Posterior cingulate gyrus (tissue), 11 donors: ENCODE measurements around the gene COPG1.
"Not testable (repeated sequence)": the region's sequence is repeated elsewhere in the genome, so short reads cannot be mapped to it uniquely, and the experiment has no call there.

Source experiments
- DNase-seq, 10 donors: peaks; one replicate each; pipeline versions ENCODE4 v3.0.0 to v3.0.0-alpha.2; 2020 to 2021; ENCODE audit warnings: mixed read lengths in 3 of 10
- intact Hi-C: fragments of 100-400 bp; cut with DNase I; formaldehyde crosslinking; loops from one replicate; pipeline ENCODE4 v1.15.1; 2023

Gene COPG1

GRCh38 chr3:129249284-129250065 lies at the start of gene COPG1:
Gene COPG1, plus strand, starts transcription at chr3:129249606. Its CDS starts 104 bp downstream, at chr3:129249710.
- intact Hi-C loops: loop anchor here (1.0 to 5.0 kb wide), 2 partner anchors 67 to 88 kb away; partner anchors contain the start of genes CNBP and ISY1
- DNase-seq: peak; percentile 73 to 98 (median 83)

- DNase-seq: no peak
- intact Hi-C loops: no loop called here
Measured at GRCh38 chr3:129204473-129204872, 44.9 kb upstream of the COPG1 start.

- intact Hi-C loops: no loop called here
- no peak for DNase-seq
Measured at GRCh38 chr3:129205109-129205832, 44.1 kb upstream of the COPG1 start.

- intact Hi-C loops: no loop called here
- peak in 1 of 10 donors; percentile 41 for DNase-seq
Measured at GRCh38 chr3:129207479-129207878, 41.9 kb upstream of the COPG1 start.

- no peak for DNase-seq
- intact Hi-C loops: no loop called here
Measured at GRCh38 chr3:129211345-129211744, 38.1 kb upstream of the COPG1 start.

- peak in 2 of 10 donors; percentile 20 to 61 for DNase-seq
- intact Hi-C loops: no loop called here
Measured at GRCh38 chr3:129211772-129212171, 37.6 kb upstream of the COPG1 start.

- intact Hi-C loops: no loop called here
- DNase-seq: no peak
Measured at GRCh38 chr3:129213238-129213637, 36.2 kb upstream of the COPG1 start.

- DNase-seq: no peak
- intact Hi-C loops: no loop called here
Measured at GRCh38 chr3:129218742-129219141, 30.7 kb upstream of the COPG1 start.

GRCh38 chr3:129224387-129224786 lies 25.0 kb upstream of the COPG1 start:
- DNase-seq, intact Hi-C loops: not testable (repeated sequence)

GRCh38 chr3:129224984-129225393 lies 24.4 kb upstream of the COPG1 start:
- DNase-seq: peak; percentile 17 to 94 (median 60)
- intact Hi-C loops: no loop called here

GRCh38 chr3:129226374-129226773 lies 23.0 kb upstream of the COPG1 start:
- DNase-seq: peak; percentile 26 to 92 (median 55)
- intact Hi-C loops: no loop called here

GRCh38 chr3:129228891-129229585 lies 20.4 kb upstream of the COPG1 start:
- no peak for DNase-seq
- intact Hi-C loops: no loop called here

- intact Hi-C loops: no loop called here
- peak in 1 of 10 donors; percentile 1 for DNase-seq
Measured at GRCh38 chr3:129230311-129231019, 18.9 kb upstream of the COPG1 start.

GRCh38 chr3:129231331-129232119 lies 17.9 kb upstream of the COPG1 start:
- peak in 1 of 10 donors; percentile 16 for DNase-seq
- intact Hi-C loops: no loop called here

GRCh38 chr3:129233538-129233937 lies 15.9 kb upstream of the COPG1 start:
- peak in 3 of 10 donors; percentile 9 to 50 (median 23) for DNase-seq
- intact Hi-C loops: no loop called here

GRCh38 chr3:129234441-129234840 lies 15.0 kb upstream of the COPG1 start:
- intact Hi-C loops: no loop called here

GRCh38 chr3:129235344-129235917 lies 14.0 kb upstream of the COPG1 start:
- DNase-seq: no peak
- intact Hi-C loops: no loop called here

More at GRCh38 chr3:129234441-129234840, 15.0 kb upstream of the COPG1 start:
- no peak for DNase-seq

- intact Hi-C loops: no loop called here
- DNase-seq: no peak
Measured at GRCh38 chr3:129238945-129239705, 10.3 kb upstream of the COPG1 start.
